ENCODE measurements around the gene SBF2. TPM values are rescaled to one million over a fixed set of nuclear protein-coding genes. Genes with fewer than 3 reads are reported as not detected.

Gene SBF2
- total RNA-seq, 2 experiments from 2014 or later, result 14.2 to 15.2 TPM

DNA sequence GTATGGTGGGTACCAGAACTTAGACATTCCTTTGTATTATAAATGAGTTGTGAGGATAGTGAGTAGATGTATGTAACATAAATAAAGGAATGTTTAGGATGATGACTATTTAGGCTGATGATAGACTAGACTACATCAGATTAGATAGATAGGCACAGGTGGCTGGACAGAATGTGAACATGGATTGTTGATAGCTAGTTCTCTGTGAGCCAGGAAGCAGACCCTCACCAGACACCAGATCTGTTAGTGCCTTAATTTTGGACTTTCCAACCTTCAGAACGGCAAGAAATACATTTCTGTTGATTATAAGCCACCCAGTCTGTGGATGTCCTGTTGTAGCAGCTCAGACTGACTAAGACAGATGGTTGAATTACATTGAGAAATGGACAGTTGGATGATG, 530.7 kb downstream of the SBF2 start:
- no peak overlapping the region for H3K27ac ChIP-seq (ENCODE audit: low read depth in 1 of 2, low read length in 2 of 2)
- no peak for ATAC-seq (ENCODE audit: poor library complexity)
- H3K4me1 ChIP-seq (ENCODE audit: insufficient read depth, low read length), result peaks cover 13% of the 10 kb centered on the region
- H3K36me3 Mint-ChIP-seq (ENCODE audit: low read depth), result no peaks in the 10 kb centered on the region
- no peaks in the 10 kb centered on the region for H3K27me3 ChIP-seq (ENCODE audit: control insufficient read depth in 1 of 2, insufficient read depth in 2 of 2, low read length in 2 of 2)
- ChIA-PET POLR2A (no interaction called here), CTCF (interaction anchor here (0.6 kb wide), 1 partner anchor 599 kb away, joined by 4 read pairs; no protein-coding TSS in a partner anchor)
- no peak overlapping the region for H3K27ac Mint-ChIP-seq
- no peaks in the 10 kb centered on the region for H3K9me3 ChIP-seq (ENCODE audit: control insufficient read depth in 1 of 2, insufficient read depth in 1 of 2, low read length in 2 of 2)
- intact Hi-C loops (cut with DNase I, micrococcal nuclease), result loop anchor here in 1 of 2 experiments (10.0 kb wide), 1 partner anchor 972 kb away; no protein-coding TSS in a partner anchor
- TF ChIP-seq, protein P1, sequence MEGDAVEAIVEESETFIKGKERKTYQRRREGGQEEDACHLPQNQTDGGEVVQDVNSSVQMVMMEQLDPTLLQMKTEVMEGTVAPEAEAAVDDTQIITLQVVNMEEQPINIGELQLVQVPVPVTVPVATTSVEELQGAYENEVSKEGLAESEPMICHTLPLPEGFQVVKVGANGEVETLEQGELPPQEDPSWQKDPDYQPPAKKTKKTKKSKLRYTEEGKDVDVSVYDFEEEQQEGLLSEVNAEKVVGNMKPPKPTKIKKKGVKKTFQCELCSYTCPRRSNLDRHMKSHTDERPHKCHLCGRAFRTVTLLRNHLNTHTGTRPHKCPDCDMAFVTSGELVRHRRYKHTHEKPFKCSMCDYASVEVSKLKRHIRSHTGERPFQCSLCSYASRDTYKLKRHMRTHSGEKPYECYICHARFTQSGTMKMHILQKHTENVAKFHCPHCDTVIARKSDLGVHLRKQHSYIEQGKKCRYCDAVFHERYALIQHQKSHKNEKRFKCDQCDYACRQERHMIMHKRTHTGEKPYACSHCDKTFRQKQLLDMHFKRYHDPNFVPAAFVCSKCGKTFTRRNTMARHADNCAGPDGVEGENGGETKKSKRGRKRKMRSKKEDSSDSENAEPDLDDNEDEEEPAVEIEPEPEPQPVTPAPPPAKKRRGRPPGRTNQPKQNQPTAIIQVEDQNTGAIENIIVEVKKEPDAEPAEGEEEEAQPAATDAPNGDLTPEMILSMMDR (IDR thresholded peaks at IDR 0.05), result no peak
- H3K36me3 ChIP-seq (ENCODE audit: insufficient read depth, low read length), result no peaks in the 10 kb centered on the region
- no peaks in the 10 kb centered on the region for H3K9me3 Mint-ChIP-seq
- DNase-seq, result no peak
- no peaks in the 10 kb centered on the region for H3K27me3 Mint-ChIP-seq
- H3K4me3 ChIP-seq (ENCODE audit: low read length), result no peak overlapping the region
- H3K4me3 Mint-ChIP-seq, result no peak overlapping the region
- peaks cover 11% of the 10 kb centered on the region for H3K4me1 Mint-ChIP-seq (ENCODE audit: low read depth)

DNA sequence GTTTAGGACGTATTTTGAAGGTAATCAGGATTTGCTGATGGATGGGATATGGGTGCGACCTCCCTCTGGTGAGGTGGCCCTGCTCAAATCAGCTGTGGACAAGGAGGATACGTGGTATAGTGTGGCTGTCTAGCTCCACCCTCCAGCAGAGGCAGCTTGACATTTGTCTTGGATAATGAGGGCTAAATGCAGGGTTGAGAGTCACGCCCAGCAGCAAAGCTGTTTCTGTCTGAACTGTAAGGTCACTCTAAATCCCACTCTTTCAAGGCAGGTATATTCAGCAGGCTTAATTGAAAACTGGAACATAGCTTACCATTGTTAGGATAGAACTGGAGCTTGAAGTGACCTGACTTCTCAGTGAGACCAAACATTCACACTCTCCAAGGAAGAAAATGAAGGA, 531.5 kb downstream of the SBF2 start:
- Mint-ChIP-seq H3K4me3 (no peak overlapping the region), H3K36me3 (ENCODE audit: low read depth) (no peaks in the 10 kb centered on the region), H3K4me1 (ENCODE audit: low read depth) (peaks cover 16% of the 10 kb centered on the region), H3K27me3 (no peaks in the 10 kb centered on the region), H3K9me3 (no peaks in the 10 kb centered on the region), H3K27ac (no peak overlapping the region)
- peaks cover 18% of the 10 kb centered on the region for H3K4me1 ChIP-seq (ENCODE audit: insufficient read depth, low read length)
- TF ChIP-seq, protein P1 (IDR thresholded peaks at IDR 0.05), result no peak
- no peaks in the 10 kb centered on the region for H3K27me3 ChIP-seq (ENCODE audit: control insufficient read depth in 1 of 2, insufficient read depth in 2 of 2, low read length in 2 of 2)
- H3K9me3 ChIP-seq (ENCODE audit: control insufficient read depth in 1 of 2, insufficient read depth in 1 of 2, low read length in 2 of 2), result no peaks in the 10 kb centered on the region
- POLR2A ChIA-PET, result no interaction called here
- CTCF ChIA-PET, result interaction anchor here (0.7 kb wide), 1 partner anchor 14 kb away, joined by 3 read pairs; no protein-coding TSS in a partner anchor
- H3K36me3 ChIP-seq (ENCODE audit: insufficient read depth, low read length), result no peaks in the 10 kb centered on the region
- H3K27ac ChIP-seq (ENCODE audit: low read depth in 1 of 2, low read length in 2 of 2), result no peak overlapping the region
- intact Hi-C loops (cut with DNase I, micrococcal nuclease), result loop anchor here in 1 of 2 experiments (10.0 kb wide), 1 partner anchor 972 kb away; no protein-coding TSS in a partner anchor
- no peak overlapping the region for H3K4me3 ChIP-seq (ENCODE audit: low read length)
- no peak for DNase-seq
- ATAC-seq (ENCODE audit: poor library complexity), result no peak

DNA sequence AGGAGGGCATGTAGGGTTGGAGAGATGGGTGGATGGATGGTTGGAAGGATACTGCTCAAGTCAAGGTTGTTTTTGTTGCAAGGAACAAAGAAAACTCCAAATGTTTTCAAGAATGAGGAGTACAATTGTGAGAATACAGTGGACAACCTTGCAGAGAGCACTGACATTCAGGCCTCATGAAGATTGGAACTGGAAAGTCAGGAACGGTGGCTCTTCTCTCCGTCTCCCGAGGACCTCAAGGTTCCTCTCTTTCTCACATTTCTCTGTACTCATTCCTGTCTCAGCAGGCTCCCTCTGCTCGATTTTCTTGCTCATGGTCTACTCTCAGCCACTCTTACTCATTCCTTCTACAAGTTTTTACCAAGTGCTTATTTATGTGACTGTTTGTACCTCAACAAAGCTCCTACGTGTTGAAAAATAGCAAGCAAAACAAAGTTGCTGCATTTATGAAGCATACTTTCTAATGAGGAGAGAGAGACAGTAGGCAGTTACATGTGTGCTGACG, 532.5 kb downstream of the SBF2 start:
- Histone ChIP-seq H3K4me1 (ENCODE audit: insufficient read depth, low read length) (peaks cover 21% of the 10 kb centered on the region), H3K27ac (ENCODE audit: low read depth in 1 of 2, low read length in 2 of 2) (no peak overlapping the region), H3K9me3 (ENCODE audit: control insufficient read depth in 1 of 2, insufficient read depth in 1 of 2, low read length in 2 of 2) (no peaks in the 10 kb centered on the region), H3K36me3 (ENCODE audit: insufficient read depth, low read length) (no peaks in the 10 kb centered on the region), H3K4me3 (ENCODE audit: low read length) (no peak overlapping the region), H3K27me3 (ENCODE audit: control insufficient read depth in 1 of 2, insufficient read depth in 2 of 2, low read length in 2 of 2) (no peaks in the 10 kb centered on the region)
- ChIA-PET POLR2A (no interaction called here), CTCF (no interaction called here)
- Mint-ChIP-seq H3K4me3 (no peak overlapping the region), H3K27ac (no peak overlapping the region), H3K9me3 (no peaks in the 10 kb centered on the region), H3K4me1 (ENCODE audit: low read depth) (peaks cover 17% of the 10 kb centered on the region), H3K36me3 (ENCODE audit: low read depth) (no peaks in the 10 kb centered on the region), H3K27me3 (no peaks in the 10 kb centered on the region)
- intact Hi-C loops (cut with DNase I, micrococcal nuclease), result loop anchor here in 1 of 2 experiments (10.0 kb wide), 1 partner anchor 973 kb away; no protein-coding TSS in a partner anchor
- ATAC-seq (ENCODE audit: poor library complexity) (no peak), DNase-seq (no peak)
- TF ChIP-seq, protein P1 (IDR thresholded peaks at IDR 0.05), result no peak
